ENCODE measurements around the gene SIVA1.

SIVA1 gene

GRCh38 chr14:104739546-104740516, 13.1 kb upstream of the SIVA1 start:
- no peaks in the 10 kb centered on the region for H3K9me3 ChIP-seq (ENCODE audit: control insufficient read depth, low read length)

GRCh38 chr14:104741108-104741802, 11.7 kb upstream of the SIVA1 start:
- Histone ChIP-seq H3K27me3 (replicated peaks; ENCODE audit: control insufficient read depth, insufficient read depth, low read length) (no peaks in the 10 kb centered on the region), H3K36me3 (ENCODE audit: control insufficient read depth, insufficient read depth, low read length, severe bottlenecking) (no peaks in the 10 kb centered on the region), H3K4me1 (ENCODE audit: control insufficient read depth, insufficient read depth, low read length) (peaks cover 13% of the 10 kb centered on the region), H3K9me3 (ENCODE audit: control insufficient read depth, low read length) (no peaks in the 10 kb centered on the region), H3K4me3 (ENCODE audit: low read length) (no peak overlapping the region), H3K9ac (ENCODE audit: low read length) (no peak overlapping the region)
- DNase-seq (ENCODE audit: low read depth), result no peak

More at GRCh38 chr14:104739546-104740516, 13.1 kb upstream of the SIVA1 start:
- DNase-seq (ENCODE audit: low read depth), result no peak
- Histone ChIP-seq H3K4me1 (ENCODE audit: control insufficient read depth, insufficient read depth, low read length) (peaks cover 17% of the 10 kb centered on the region), H3K4me3 (ENCODE audit: low read length) (no peak overlapping the region), H3K36me3 (ENCODE audit: control insufficient read depth, insufficient read depth, low read length, severe bottlenecking) (no peaks in the 10 kb centered on the region), H3K27me3 (replicated peaks; ENCODE audit: control insufficient read depth, insufficient read depth, low read length) (no peaks in the 10 kb centered on the region), H3K9ac (ENCODE audit: low read length) (no peak overlapping the region)

GRCh38 chr14:104741803-104742251, 11.1 kb upstream of the SIVA1 start:
- H3K4me1 ChIP-seq (ENCODE audit: control insufficient read depth, insufficient read depth, low read length), result peaks cover 14% of the 10 kb centered on the region
- no peaks in the 10 kb centered on the region for H3K27me3 ChIP-seq (replicated peaks; ENCODE audit: control insufficient read depth, insufficient read depth, low read length)
- no peak overlapping the region for H3K4me3 ChIP-seq (ENCODE audit: low read length)
- H3K9ac ChIP-seq (ENCODE audit: low read length), result no peak overlapping the region
- no peaks in the 10 kb centered on the region for H3K9me3 ChIP-seq (ENCODE audit: control insufficient read depth, low read length)
- H3K36me3 ChIP-seq (ENCODE audit: control insufficient read depth, insufficient read depth, low read length, severe bottlenecking), result no peaks in the 10 kb centered on the region
- no peak for DNase-seq (ENCODE audit: low read depth)

- H3K4me1 ChIP-seq (ENCODE audit: control insufficient read depth, insufficient read depth, low read length), result peaks cover 18% of the 10 kb centered on the region
- no peak overlapping the region for H3K9ac ChIP-seq (ENCODE audit: low read length)
- H3K9me3 ChIP-seq (ENCODE audit: control insufficient read depth, low read length), result no peaks in the 10 kb centered on the region
- H3K4me3 ChIP-seq (ENCODE audit: low read length), result no peak overlapping the region
- DNase-seq (ENCODE audit: low read depth), result no peak
- no peaks in the 10 kb centered on the region for H3K27me3 ChIP-seq (replicated peaks; ENCODE audit: control insufficient read depth, insufficient read depth, low read length)
- H3K36me3 ChIP-seq (ENCODE audit: control insufficient read depth, insufficient read depth, low read length, severe bottlenecking), result no peaks in the 10 kb centered on the region
Measured at GRCh38 chr14:104742586-104743455, 10.1 kb upstream of the SIVA1 start.

GRCh38 chr14:104743461-104744380, 9.2 kb upstream of the SIVA1 start:
- H3K27me3 ChIP-seq (replicated peaks; ENCODE audit: control insufficient read depth, insufficient read depth, low read length), result no peaks in the 10 kb centered on the region
- DNase-seq (ENCODE audit: low read depth), result no peak
- H3K4me1 ChIP-seq (ENCODE audit: control insufficient read depth, insufficient read depth, low read length), result peaks cover 18% of the 10 kb centered on the region
- no peaks in the 10 kb centered on the region for H3K9me3 ChIP-seq (ENCODE audit: control insufficient read depth, low read length)
- H3K36me3 ChIP-seq (ENCODE audit: control insufficient read depth, insufficient read depth, low read length, severe bottlenecking), result no peaks in the 10 kb centered on the region
- H3K4me3 ChIP-seq (ENCODE audit: low read length), result no peak overlapping the region
- H3K9ac ChIP-seq (ENCODE audit: low read length), result no peak overlapping the region

- DNase-seq (ENCODE audit: low read depth), result no peak
- peaks cover 26% of the 10 kb centered on the region for H3K4me1 ChIP-seq (ENCODE audit: control insufficient read depth, insufficient read depth, low read length)
- no peaks in the 10 kb centered on the region for H3K27me3 ChIP-seq (replicated peaks; ENCODE audit: control insufficient read depth, insufficient read depth, low read length)
Measured at GRCh38 chr14:104744484-104744883, 8.5 kb upstream of the SIVA1 start.

GRCh38 chr14:104745431-104745830, 7.5 kb upstream of the SIVA1 start:
- Histone ChIP-seq H3K27me3 (replicated peaks; ENCODE audit: control insufficient read depth, insufficient read depth, low read length) (no peaks in the 10 kb centered on the region), H3K9me3 (ENCODE audit: control insufficient read depth, low read length) (no peaks in the 10 kb centered on the region), H3K9ac (ENCODE audit: low read length) (no peak overlapping the region), H3K4me3 (ENCODE audit: low read length) (no peak overlapping the region), H3K36me3 (ENCODE audit: control insufficient read depth, insufficient read depth, low read length, severe bottlenecking) (no peaks in the 10 kb centered on the region), H3K4me1 (ENCODE audit: control insufficient read depth, insufficient read depth, low read length) (peaks cover 35% of the 10 kb centered on the region)
- DNase-seq (ENCODE audit: low read depth), result no peak

More at GRCh38 chr14:104744484-104744883, 8.5 kb upstream of the SIVA1 start:
- Histone ChIP-seq H3K9ac (ENCODE audit: low read length) (no peak overlapping the region), H3K9me3 (ENCODE audit: control insufficient read depth, low read length) (no peaks in the 10 kb centered on the region), H3K36me3 (ENCODE audit: control insufficient read depth, insufficient read depth, low read length, severe bottlenecking) (no peaks in the 10 kb centered on the region), H3K4me3 (ENCODE audit: low read length) (no peak overlapping the region)

- Histone ChIP-seq H3K9me3 (ENCODE audit: control insufficient read depth, low read length) (no peaks in the 10 kb centered on the region), H3K4me1 (ENCODE audit: control insufficient read depth, insufficient read depth, low read length) (peaks cover 36% of the 10 kb centered on the region), H3K4me3 (ENCODE audit: low read length) (peak overlapping the region; percentile 3), H3K36me3 (ENCODE audit: control insufficient read depth, insufficient read depth, low read length, severe bottlenecking) (no peaks in the 10 kb centered on the region), H3K9ac (ENCODE audit: low read length) (no peak overlapping the region), H3K27me3 (replicated peaks; ENCODE audit: control insufficient read depth, insufficient read depth, low read length) (no peaks in the 10 kb centered on the region)
- no peak for DNase-seq (ENCODE audit: low read depth)
Measured at GRCh38 chr14:104746071-104746545, 6.8 kb upstream of the SIVA1 start.

- H3K36me3 ChIP-seq (ENCODE audit: control insufficient read depth, insufficient read depth, low read length, severe bottlenecking), result no peaks in the 10 kb centered on the region
- H3K9ac ChIP-seq (ENCODE audit: low read length), result peak overlapping the region; percentile 24
- no peak overlapping the region for H3K4me3 ChIP-seq (ENCODE audit: low read length)
- H3K27me3 ChIP-seq (replicated peaks; ENCODE audit: control insufficient read depth, insufficient read depth, low read length), result no peaks in the 10 kb centered on the region
- no peaks in the 10 kb centered on the region for H3K9me3 ChIP-seq (ENCODE audit: control insufficient read depth, low read length)
- DNase-seq (ENCODE audit: low read depth), result peak; percentile 48
- H3K4me1 ChIP-seq (ENCODE audit: control insufficient read depth, insufficient read depth, low read length), result peaks cover 38% of the 10 kb centered on the region
Measured at GRCh38 chr14:104746934-104747481, 5.9 kb upstream of the SIVA1 start.

GRCh38 chr14:104747876-104748275, 5.1 kb upstream of the SIVA1 start:
- Histone ChIP-seq H3K9me3 (ENCODE audit: control insufficient read depth, low read length) (no peaks in the 10 kb centered on the region), H3K4me3 (ENCODE audit: low read length) (no peak overlapping the region), H3K9ac (ENCODE audit: low read length) (no peak overlapping the region), H3K4me1 (ENCODE audit: control insufficient read depth, insufficient read depth, low read length) (peaks cover 41% of the 10 kb centered on the region), H3K27me3 (replicated peaks; ENCODE audit: control insufficient read depth, insufficient read depth, low read length) (no peaks in the 10 kb centered on the region), H3K36me3 (ENCODE audit: control insufficient read depth, insufficient read depth, low read length, severe bottlenecking) (no peaks in the 10 kb centered on the region)
- no peak for DNase-seq (ENCODE audit: low read depth)
